H1 (cell line): ENCODE results near the gene HPS3. TPM values are rescaled to one million over a fixed set of nuclear protein-coding genes. Genes with fewer than 3 reads are reported as not detected.

Experiments
- CTCF ChIA-PET: fragments of 300-600 bp; sonication (Branson Sonifier 250); formaldehyde crosslinking; loops from one replicate; lab custom pipeline; 2021; ENCODE audit not compliant: partially characterized antibody; lab: Charles Lee
- POLR2A ChIA-PET: fragments of 300-600 bp; sonication (Branson Sonifier 250); formaldehyde crosslinking; loops from one replicate; lab custom pipeline; 2021; ENCODE audit warnings: inconsistent platforms; ENCODE audit not compliant: partially characterized antibody; lab: Charles Lee
- DNase-seq, 2 experiments: peaks; one replicate each; pipeline versions ENCODE4 v3.0.0 to v3.0.0-alpha.2; 2010 to 2022; ENCODE audit warnings: low spot score in 2 of 2, low read depth in 1 of 2, mixed read lengths in 1 of 2
- FAIRE-seq: peaks from 2 replicates; lab custom pipeline; 2011; peaks lifted over from hg19 to GRCh38; lab: Jason Lieb, UNC
- H2AFZ ChIP-seq: 2 replicates; pipeline ENCODE4 v1.8.1; 2012; ENCODE audit warnings: low read length, inconsistent platforms
- H2AK5ac ChIP-seq: 2 replicates; pipeline ENCODE4 v1.6.1; 2013; ENCODE audit warnings: low read depth, low read length
- H2BK120ac ChIP-seq: replicated peaks from 2 replicates; pipeline ENCODE3; 2013; ENCODE audit warnings: low read depth, low read length, inconsistent platforms
- H2BK12ac ChIP-seq: 2 replicates; pipeline ENCODE4 v1.6.1; 2013; ENCODE audit warnings: low read depth, low read length
- H2BK15ac ChIP-seq: 2 replicates; pipeline ENCODE4 v1.6.1; 2013; ENCODE audit warnings: low read length
- H2BK20ac ChIP-seq: 2 replicates; pipeline ENCODE4 v1.6.1; 2013; ENCODE audit warnings: low read length
- H2BK5ac ChIP-seq: 2 replicates; pipeline ENCODE4 v1.6.1; 2013; ENCODE audit warnings: low read depth, low read length
- H3K14ac ChIP-seq: 2 replicates; pipeline ENCODE4 v1.6.1; 2013; ENCODE audit warnings: inconsistent platforms; ENCODE audit not compliant: insufficient read length
- H3K18ac ChIP-seq: 2 replicates; pipeline ENCODE4 v1.6.1; 2013; ENCODE audit warnings: low read length; ENCODE audit errors: extremely low read depth
- H3K23ac ChIP-seq: 2 replicates; pipeline ENCODE4 v1.6.1; 2013; ENCODE audit warnings: inconsistent platforms; ENCODE audit not compliant: insufficient read length
- H3K23me2 ChIP-seq: 2 replicates; pipeline ENCODE4 v1.6.1; 2013; ENCODE audit warnings: low read depth, low read length
- H3K27ac ChIP-seq: 2 replicates; pipeline ENCODE4 v1.6.1; 2011; ENCODE audit warnings: low read depth, low read length, inconsistent platforms
- H3K27me3 ChIP-seq, 4 experiments: replicated peaks in 1 of 4; 1 replicate in 1 of 4; 2 replicates in 3 of 4; pipeline versions ENCODE4 v1.6.1 to v1.8.1; 2011 to 2013; ENCODE audit warnings: low read length in 3 of 4, mild to moderate bottlenecking in 3 of 4, inconsistent platforms in 2 of 4, mixed read lengths in 2 of 4, moderate library complexity in 1 of 4; ENCODE audit not compliant: control insufficient read depth in 3 of 4, insufficient read depth in 3 of 4; ENCODE audit errors: extremely low read depth in 1 of 4
- H3K36me3 ChIP-seq, 4 experiments: 2 replicates each; pipeline versions ENCODE4 v1.6.1 to v1.8.1; 2011 to 2013; ENCODE audit warnings: mild to moderate bottlenecking in 4 of 4, low read length in 3 of 4, moderate library complexity in 2 of 4, control low read depth in 1 of 4, inconsistent platforms in 1 of 4; ENCODE audit not compliant: insufficient read depth in 4 of 4, control insufficient read depth in 2 of 4
- H3K4ac ChIP-seq: replicated peaks from 2 replicates; pipeline ENCODE3; 2013; ENCODE audit warnings: low read length, low read depth, mixed read lengths, inconsistent platforms; ENCODE audit not compliant: insufficient read length
- H3K4me1 ChIP-seq, 4 experiments: replicated peaks in 1 of 4; 1 replicate in 1 of 4; 2 replicates in 3 of 4; pipeline versions ENCODE4 v1.6.1 to v1.8.1; 2011 to 2013; ENCODE audit warnings: low read length in 3 of 4, inconsistent platforms in 2 of 4, mixed read lengths in 1 of 4; ENCODE audit not compliant: insufficient read depth in 4 of 4, control insufficient read depth in 3 of 4
- H3K4me2 ChIP-seq, 2 experiments: 2 replicates each; pipeline versions ENCODE4 v1.6.1 to v1.8.1; 2011 to 2013; ENCODE audit warnings: low read depth in 2 of 2, low read length in 2 of 2, control low read depth in 1 of 2, inconsistent platforms in 1 of 2, mild to moderate bottlenecking in 1 of 2; ENCODE audit not compliant: insufficient read depth in 1 of 2
- H3K4me3 ChIP-seq, 4 experiments: fragments of 200-600, 300-600 bp in 1 of 4; sonication (generic), shearing (Covaris generic), sonication (Bioruptor Twin) in 1 of 4; 2 replicates each; pipeline versions ENCODE4 v1.5.1 to v1.8.1; 2011 to 2016; ENCODE audit warnings: low read length in 4 of 4, low read depth in 3 of 4, control low read depth in 2 of 4, inconsistent platforms in 2 of 4, mild to moderate bottlenecking in 2 of 4, mixed read lengths in 1 of 4, moderate library complexity in 1 of 4; ENCODE audit not compliant: insufficient read depth in 2 of 4; ENCODE audit errors: extremely low read depth in 1 of 4
- H3K56ac ChIP-seq: replicated peaks from 2 replicates; pipeline ENCODE3; 2013; ENCODE audit warnings: low read depth, mild to moderate bottlenecking, mixed read lengths, low read length, inconsistent platforms; ENCODE audit not compliant: insufficient read length
- H3K79me1 ChIP-seq: 2 replicates; pipeline ENCODE4 v1.6.1; 2013; ENCODE audit warnings: low read depth, low read length, control low read depth
- H3K79me2 ChIP-seq, 2 experiments: 2 replicates each; pipeline versions ENCODE4 v1.6.1 to v1.8.1; 2012 to 2013; ENCODE audit warnings: low read length in 2 of 2, mild to moderate bottlenecking in 2 of 2, inconsistent platforms in 1 of 2; ENCODE audit not compliant: insufficient read depth in 2 of 2, control insufficient read depth in 1 of 2
- H3K9ac ChIP-seq, 4 experiments: replicated peaks in 1 of 4; 1 replicate in 1 of 4; 2 replicates in 3 of 4; pipeline versions ENCODE4 v1.6.1 to v1.8.1; 2011 to 2013; ENCODE audit warnings: low read depth in 3 of 4, low read length in 3 of 4, control low read depth in 2 of 4, mild to moderate bottlenecking in 2 of 4, moderate library complexity in 2 of 4, inconsistent platforms in 1 of 4; ENCODE audit errors: extremely low read depth in 1 of 4
- H3K9me3 ChIP-seq, 2 experiments: 2 replicates each; pipeline versions ENCODE4 v1.6.1 to v1.8.1; 2012 to 2013; ENCODE audit warnings: mild to moderate bottlenecking in 2 of 2, moderate library complexity in 2 of 2, control low read depth in 1 of 2, inconsistent platforms in 1 of 2, low read depth in 1 of 2, low read length in 1 of 2, mixed read lengths in 1 of 2; ENCODE audit not compliant: insufficient read depth in 2 of 2
- H4K20me1 ChIP-seq, 2 experiments: replicated peaks in 1 of 2; 2 replicates each; pipeline versions ENCODE3 to v1.8.1; 2011 to 2013; ENCODE audit warnings: inconsistent platforms in 2 of 2, low read length in 2 of 2, mild to moderate bottlenecking in 1 of 2; ENCODE audit not compliant: insufficient read depth in 2 of 2, control insufficient read depth in 1 of 2
- H4K5ac ChIP-seq: 2 replicates; pipeline ENCODE4 v1.6.1; 2013; ENCODE audit warnings: low read length, low read depth, mixed read lengths, inconsistent platforms; ENCODE audit not compliant: insufficient read length
- H4K8ac ChIP-seq: 2 replicates; pipeline ENCODE4 v1.8.0; 2013; ENCODE audit warnings: mild to moderate bottlenecking, moderate library complexity, low read length, inconsistent platforms; ENCODE audit not compliant: insufficient read depth; ENCODE audit errors: extremely low read depth
- H4K91ac ChIP-seq: replicated peaks from 2 replicates; pipeline ENCODE3; 2013; ENCODE audit warnings: low read length, mixed read lengths, inconsistent platforms; ENCODE audit not compliant: insufficient read length
- BACH1 ChIP-seq: IDR thresholded peaks from 2 replicates; pipeline ENCODE4 v1.6.1; 2012; ENCODE audit warnings: low read length, improper control_type of control experiment
- CHD2 ChIP-seq: IDR thresholded peaks from 2 replicates; pipeline ENCODE4 v1.6.1; 2012; ENCODE audit warnings: low read length, improper control_type of control experiment
- CREB1 ChIP-seq: IDR thresholded peaks from 2 replicates; pipeline ENCODE4 v1.6.1; 2012; ENCODE audit warnings: inconsistent platforms
- CTBP2 ChIP-seq: IDR thresholded peaks from 2 replicates; pipeline ENCODE4 v1.7.0; 2011; ENCODE audit warnings: borderline replicate concordance, mild to moderate bottlenecking, moderate library complexity, mixed read lengths, low read length; ENCODE audit not compliant: insufficient read depth, insufficient read length
- EZH2 ChIP-seq: fragments of 200-600 bp; sonication (generic); IDR thresholded peaks from 2 replicates; pipeline ENCODE4 v1.7.1; 2012; ENCODE audit warnings: low read depth, mild to moderate bottlenecking, moderate library complexity, low read length, inconsistent platforms; ENCODE audit not compliant: severe bottlenecking
- HDAC6 ChIP-seq: IDR thresholded peaks from one replicate; pipeline ENCODE4 v1.7.1; 2012; ENCODE audit warnings: low read depth, mild to moderate bottlenecking, inconsistent platforms, low read length, moderate library complexity
- JUN ChIP-seq: IDR thresholded peaks from 2 replicates; pipeline ENCODE4 v1.6.1; 2011; ENCODE audit warnings: low read depth, mild to moderate bottlenecking, improper control_type of control experiment, low read length
- KDM4A ChIP-seq: IDR thresholded peaks from one replicate; pipeline ENCODE4 v1.7.1; 2012; ENCODE audit warnings: low read depth, mild to moderate bottlenecking, moderate library complexity, low read length, inconsistent platforms; ENCODE audit not compliant: severe bottlenecking
- KDM5A ChIP-seq: fragments of 200-600 bp; IDR thresholded peaks from 2 replicates; pipeline ENCODE4 v1.7.1; 2012; ENCODE audit warnings: mild to moderate bottlenecking, low read length, inconsistent platforms, mixed read lengths
- MAFK ChIP-seq: IDR thresholded peaks from 2 replicates; pipeline ENCODE4 v1.6.1; 2012; ENCODE audit warnings: low read depth, mild to moderate bottlenecking, improper control_type of control experiment, low read length
- PHF8 ChIP-seq: fragments of 200-600 bp; sonication (generic); conservative IDR thresholded peaks from 2 replicates; pipeline ENCODE4 v1.7.1; 2012; ENCODE audit warnings: low read depth, mild to moderate bottlenecking, inconsistent platforms, low read length, moderate library complexity
- POU5F1 ChIP-seq: IDR thresholded peaks from 2 replicates; pipeline ENCODE4 v1.6.1; 2011; ENCODE audit warnings: low read depth, mild to moderate bottlenecking, low read length, moderate library complexity
- RFX5 ChIP-seq: IDR thresholded peaks from 2 replicates; pipeline ENCODE4 v1.6.1; 2011; ENCODE audit warnings: low read depth, low read length, improper control_type of control experiment, borderline replicate concordance
- SAP30 ChIP-seq: fragments of 300-600 bp; sonication (generic); IDR thresholded peaks from 2 replicates; pipeline ENCODE4 v1.7.1; 2012; ENCODE audit warnings: low read length, moderate library complexity, mild to moderate bottlenecking, inconsistent platforms; ENCODE audit not compliant: insufficient read depth, insufficient replicate concordance
- TAF1 ChIP-seq: IDR thresholded peaks from 2 replicates; pipeline ENCODE4 v1.6.1; 2011; ENCODE audit warnings: mild to moderate bottlenecking, low read depth, low read length
- whole genome bisulfite sequencing, 2 experiments: shearing (Covaris generic) in 1 of 2; methylation state at CpG; one replicate each; pipeline versions ENCODE4 v1.1.6 to v1.1.7; 2013 to 2015; ENCODE audit warnings: low lambda C conversion rate in 2 of 2, mixed read lengths in 2 of 2, inconsistent platforms in 1 of 2, low coverage in 1 of 2, missing lambda C conversion rate in 1 of 2; ENCODE audit not compliant: insufficient replicate concordance in 2 of 2, insufficient coverage in 1 of 2, insufficient read length in 1 of 2; ENCODE audit errors: extremely low coverage in 1 of 2, missing lambda C conversion rate in 1 of 2; 5-methylcytosine and 5-hydroxymethylcytosine counted together
- polyA plus RNA-seq, 7 experiments: library from polyadenylated mRNA; depleted of rRNA in 3 of 7; stranded (reverse) in 5 of 7; unstranded in 2 of 7; fragments of >200 nt in 5 of 7; fragments of 200-250 nt in 2 of 7; gene quantifications; 1 replicate in 5 of 7; 2 replicates in 1 of 7; 4 replicates in 1 of 7; pipeline versions ENCODE4 v1.2.1 to v1.2.3, GENCODE V29; 2011 to 2013; ENCODE audit warnings: missing spikeins in 2 of 7, mixed read lengths in 2 of 7
- total RNA-seq: library from RNA; stranded (reverse); fragmentation: NEBNext Ultra II Directional; extraction: Animal tissue kit (Norgen Biotek cat#: 25700); gene quantifications from 2 replicates; pipeline ENCODE4 v1.2.1, GENCODE V29; 2021

HPS3 gene
- total and polyA plus RNA-seq, 2 of the 8 experiments (the other 6 are each of a cell fraction or from before 2014, with no cell fraction given), result 23.7 to 48.7 TPM

DNA sequence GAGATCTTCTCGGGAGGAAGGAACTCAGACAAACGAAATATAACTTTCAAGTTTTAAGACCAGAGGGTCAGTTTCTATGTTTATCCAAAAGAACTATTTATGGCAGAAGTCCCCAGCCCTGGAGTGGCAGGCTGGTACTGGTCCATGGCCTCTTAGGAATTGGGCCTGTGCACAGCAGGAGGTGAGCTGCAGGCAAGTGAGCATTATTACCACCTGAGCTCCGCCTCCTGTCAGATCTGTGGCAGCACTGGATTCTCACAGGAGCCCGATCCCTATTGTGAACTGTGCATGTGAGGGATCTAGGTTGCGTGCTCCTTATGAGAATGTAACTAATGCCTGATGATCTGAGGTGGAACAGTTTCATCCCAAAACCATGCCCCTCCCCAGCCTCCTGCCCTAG is 14.3 kb upstream of the HPS3 start:
- H3K79me1 ChIP-seq, result no peaks in the 10 kb centered on the region
- no peak overlapping the region for H3K4me2 ChIP-seq
- H3K9ac ChIP-seq, result no peak overlapping the region
- H4K91ac ChIP-seq, result no peak overlapping the region
- H2AK5ac ChIP-seq, result no peak overlapping the region
- no peak for FAIRE-seq
- no peak overlapping the region for H4K8ac ChIP-seq
- H3K4ac ChIP-seq, result no peak overlapping the region
- H3K4me3 ChIP-seq, result no peak overlapping the region
- no peak overlapping the region for H3K23ac ChIP-seq
- H2BK12ac ChIP-seq, result no peak overlapping the region
- no peak for DNase-seq
- H3K4me1 ChIP-seq, result peaks cover 0 to 6% (median 2%) of the 10 kb centered on the region in 4 experiments; a peak in 4 of 7 replicates
- H4K20me1 ChIP-seq, result no peaks in the 10 kb centered on the region
- CTCF ChIA-PET, result interaction anchor here (0.7 to 3.2 kb wide), 4 partner anchors 153 to 764 kb away, joined by 3 to 11 read pairs (median 3); no protein-coding TSS in a partner anchor
- H2BK120ac ChIP-seq, result no peak overlapping the region
- no peak overlapping the region for H2BK15ac ChIP-seq
- H2BK20ac ChIP-seq, result peak overlapping the region; percentile 29; the same call in 1 of the 2 replicates
- H2AFZ ChIP-seq, result no peak overlapping the region
- H2BK5ac ChIP-seq, result no peak overlapping the region
- 95% methylated on average over 5 of the region's 5 CpGs; no CpG with 5 or more reads in 1 of the 2 experiments for WGBS, 2 experiments
- H4K5ac ChIP-seq, result no peak overlapping the region
- no peak overlapping the region for H3K27ac ChIP-seq
- H3K23me2 ChIP-seq, result no peaks in the 10 kb centered on the region
- H3K56ac ChIP-seq, result no peak overlapping the region
- no peaks in the 10 kb centered on the region for H3K79me2 ChIP-seq
- no peaks in the 10 kb centered on the region; a peak in 1 of 4 replicates for H3K9me3 ChIP-seq
- H3K14ac ChIP-seq, result no peak overlapping the region
- no peaks in the 10 kb centered on the region for H3K27me3 ChIP-seq
- H3K36me3 ChIP-seq, result no peaks in the 10 kb centered on the region; a peak in 1 of 8 replicates
- H3K18ac ChIP-seq, result no peak overlapping the region
- POLR2A ChIA-PET, result no interaction called here
- no peak for TF ChIP-seq JUN
- no peak for TF ChIP-seq CHD2
- TF ChIP-seq KDM5A, result no peak
- TF ChIP-seq RFX5, result no peak
- no peak for TF ChIP-seq BACH1
- no peak for TF ChIP-seq CREB1
- no peak for TF ChIP-seq PHF8
- no peak for TF ChIP-seq KDM4A
- no peak for TF ChIP-seq TAF1
- no peak for TF ChIP-seq EZH2
- no peak for TF ChIP-seq CTBP2
- TF ChIP-seq SAP30, result no peak
- no peak for TF ChIP-seq HDAC6
- no peak for TF ChIP-seq POU5F1
- no peak for TF ChIP-seq MAFK
